Muscle layer of duodenum (tissue), 2 donors: ENCODE data around the gene DOCK1.

ENCODE experiments used
- H3K27ac ChIP-seq: one replicate; pipeline ENCODE4 v1.7.0; 2013; ENCODE audit warnings: mild to moderate bottlenecking, low read length
- H3K27me3 ChIP-seq: one replicate; pipeline ENCODE4 v1.7.0; 2013; ENCODE audit warnings: low read depth, mild to moderate bottlenecking, control low read depth, low read length
- H3K36me3 ChIP-seq, 2 donors: one replicate each; pipeline ENCODE4 v1.7.0; 2013; ENCODE audit warnings: low read length in 2 of 2, control low read depth in 1 of 2, mild to moderate bottlenecking in 1 of 2; ENCODE audit not compliant: insufficient read depth in 2 of 2, control insufficient read depth in 1 of 2
- H3K4me1 ChIP-seq, 2 donors: one replicate each; pipeline ENCODE4 v1.7.0; 2013; ENCODE audit warnings: low read length in 2 of 2, mild to moderate bottlenecking in 2 of 2, control low read depth in 1 of 2, moderate library complexity in 1 of 2; ENCODE audit not compliant: insufficient read depth in 2 of 2, control insufficient read depth in 1 of 2
- H3K4me3 ChIP-seq, 2 donors: one replicate each; pipeline ENCODE4 v1.7.0; 2013; ENCODE audit warnings: low read length in 2 of 2, low read depth in 1 of 2, mild to moderate bottlenecking in 1 of 2
- H3K9me3 ChIP-seq, 2 donors: one replicate each; pipeline ENCODE4 v1.7.0; 2013; ENCODE audit warnings: low read length in 2 of 2, control low read depth in 1 of 2, mild to moderate bottlenecking in 1 of 2; ENCODE audit not compliant: control insufficient read depth in 1 of 2
- donor health status: healthy.

DOCK1 gene

DNA sequence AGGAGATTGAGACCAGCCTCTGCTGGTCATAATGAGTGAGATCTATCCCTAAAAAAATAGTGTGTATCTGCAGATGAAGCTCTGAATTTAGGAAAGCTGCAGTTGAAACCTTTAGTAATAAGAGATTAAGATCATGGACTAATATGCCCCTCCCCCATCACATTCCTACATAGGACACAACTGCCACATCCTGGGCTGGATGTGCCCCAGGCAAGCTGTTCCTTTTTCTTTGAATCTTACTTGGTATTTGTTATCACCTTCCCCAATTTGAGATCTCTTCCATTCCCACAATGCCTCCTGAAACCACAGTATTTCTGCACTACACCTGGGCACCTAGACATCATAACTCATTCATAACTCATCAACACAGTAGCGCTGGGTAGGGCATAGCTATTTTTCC, 74.1 kb downstream of the DOCK1 start:
- H3K9me3 ChIP-seq: no peaks in the 10 kb centered on the region
- no peak overlapping the region for H3K27ac ChIP-seq
- H3K27me3 ChIP-seq: no peaks in the 10 kb centered on the region
- no peaks in the 10 kb centered on the region for H3K4me1 ChIP-seq
- peaks cover 4 to 25% of the 10 kb centered on the region in 2 donors for H3K36me3 ChIP-seq
- no peak overlapping the region for H3K4me3 ChIP-seq

- H3K36me3 ChIP-seq: peaks cover 14 to 55% of the 10 kb centered on the region in 2 donors
- no peaks in the 10 kb centered on the region for H3K4me1 ChIP-seq
- no peak overlapping the region for H3K27ac ChIP-seq
- no peak overlapping the region for H3K4me3 ChIP-seq
- no peaks in the 10 kb centered on the region for H3K27me3 ChIP-seq
- no peaks in the 10 kb centered on the region for H3K9me3 ChIP-seq
Measured at GRCh38 chr10:126993208-126993607, 88.0 kb downstream of the DOCK1 start.

GRCh38 chr10:126997801-126998590, 92.8 kb downstream of the DOCK1 start:
- Histone ChIP-seq H3K4me3 (no peak overlapping the region), H3K27me3 (no peaks in the 10 kb centered on the region), H3K9me3 (no peaks in the 10 kb centered on the region), H3K36me3 (peaks cover 19 to 52% of the 10 kb centered on the region in 2 donors), H3K4me1 (no peaks in the 10 kb centered on the region), H3K27ac (no peak overlapping the region)

GRCh38 chr10:127000598-127000997, 95.4 kb downstream of the DOCK1 start:
- Histone ChIP-seq H3K4me1 (no peaks in the 10 kb centered on the region), H3K27me3 (no peaks in the 10 kb centered on the region), H3K36me3 (peaks cover 23 to 50% of the 10 kb centered on the region in 2 donors), H3K9me3 (no peaks in the 10 kb centered on the region), H3K27ac (no peak overlapping the region), H3K4me3 (no peak overlapping the region)

DNA sequence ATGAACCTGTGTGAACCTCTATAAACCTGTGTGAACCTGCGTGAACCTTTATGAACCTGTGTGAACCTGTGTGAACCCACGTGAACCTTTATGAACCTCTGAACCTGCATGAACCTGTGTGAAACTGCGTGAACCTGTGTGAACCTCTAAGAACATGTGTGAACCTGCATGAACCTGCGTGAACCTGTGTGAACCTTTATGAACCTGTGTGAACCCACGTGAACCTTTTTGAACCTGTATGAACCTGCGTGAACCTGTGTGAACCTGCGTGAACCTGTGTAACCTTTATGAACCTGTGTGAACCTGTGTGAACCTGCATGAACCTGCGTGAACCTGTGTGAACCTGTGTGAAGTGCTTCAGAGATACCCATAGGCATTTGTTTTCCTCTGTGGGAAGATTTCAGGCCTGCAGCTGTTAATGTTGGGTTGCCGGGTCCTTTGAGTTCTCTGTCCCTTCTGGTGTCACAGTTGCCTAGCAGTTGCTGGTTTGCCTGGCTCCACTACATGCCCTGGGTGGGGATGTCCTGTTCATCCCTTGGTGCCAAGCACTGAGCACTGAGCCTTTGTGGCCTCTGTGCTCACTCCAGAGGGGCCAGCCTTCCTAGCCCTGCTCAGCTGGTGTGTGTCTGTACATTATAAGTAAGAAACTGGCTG, 97.9 kb downstream of the DOCK1 start:
- H3K36me3 ChIP-seq: peaks cover 25 to 34% of the 10 kb centered on the region in 2 donors
- no peaks in the 10 kb centered on the region for H3K4me1 ChIP-seq
- no peak overlapping the region for H3K27ac ChIP-seq

GRCh38 chr10:127006453-127006852, 101.2 kb downstream of the DOCK1 start:
- no peak overlapping the region for H3K27ac ChIP-seq
- H3K36me3 ChIP-seq: peaks cover 16 to 30% of the 10 kb centered on the region in 2 donors
- no peak overlapping the region for H3K4me3 ChIP-seq
- H3K27me3 ChIP-seq: no peaks in the 10 kb centered on the region
- H3K9me3 ChIP-seq: no peaks in the 10 kb centered on the region
- H3K4me1 ChIP-seq: no peaks in the 10 kb centered on the region

More for the DNA sequence above, 97.9 kb downstream of the DOCK1 start:
- Histone ChIP-seq H3K4me3 (no peak overlapping the region), H3K27me3 (no peaks in the 10 kb centered on the region), H3K9me3 (no peaks in the 10 kb centered on the region)

- no peaks in the 10 kb centered on the region for H3K27me3 ChIP-seq
- peaks cover 11 to 18% of the 10 kb centered on the region in 2 donors for H3K4me1 ChIP-seq
- no peaks in the 10 kb centered on the region for H3K9me3 ChIP-seq
- H3K4me3 ChIP-seq: no peak overlapping the region
- H3K36me3 ChIP-seq: peaks cover 10 to 15% of the 10 kb centered on the region in 2 donors
- H3K27ac ChIP-seq: no peak overlapping the region
Measured at GRCh38 chr10:127009366-127009765, 104.1 kb downstream of the DOCK1 start.

DNA sequence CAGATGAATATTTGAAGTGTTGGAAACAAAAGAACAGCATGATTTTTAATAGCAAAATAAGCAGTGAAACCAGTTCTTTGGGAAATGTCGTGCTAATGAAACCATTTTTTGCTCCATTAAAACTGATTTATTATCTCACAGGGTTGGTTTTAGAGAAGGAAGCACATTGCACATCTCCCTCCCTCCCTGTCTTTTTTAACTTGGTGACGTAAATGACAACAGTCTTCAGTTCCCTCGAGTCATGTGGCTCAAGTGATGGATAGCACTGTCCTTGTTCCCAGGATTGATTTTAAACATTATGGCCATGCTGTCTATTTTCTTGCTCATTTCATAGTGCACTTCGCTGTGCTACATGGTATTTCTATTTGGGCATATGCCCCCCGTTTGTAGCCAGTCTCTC, 105.9 kb downstream of the DOCK1 start:
- peaks cover 10 to 19% of the 10 kb centered on the region in 2 donors for H3K36me3 ChIP-seq
- H3K9me3 ChIP-seq: no peaks in the 10 kb centered on the region

GRCh38 chr10:127012071-127012768, 107.0 kb downstream of the DOCK1 start:
- H3K36me3 ChIP-seq: peaks cover 4 to 19% of the 10 kb centered on the region in 2 donors
- no peaks in the 10 kb centered on the region for H3K9me3 ChIP-seq
- H3K4me1 ChIP-seq: peaks cover 11 to 18% of the 10 kb centered on the region in 2 donors
- H3K27me3 ChIP-seq: no peaks in the 10 kb centered on the region
- no peak overlapping the region for H3K4me3 ChIP-seq
- no peak overlapping the region for H3K27ac ChIP-seq

More for the DNA sequence above, 105.9 kb downstream of the DOCK1 start:
- H3K27me3 ChIP-seq: no peaks in the 10 kb centered on the region
- no peak overlapping the region for H3K27ac ChIP-seq
- no peak overlapping the region for H3K4me3 ChIP-seq
- peaks cover 11 to 18% of the 10 kb centered on the region in 2 donors for H3K4me1 ChIP-seq

DNA sequence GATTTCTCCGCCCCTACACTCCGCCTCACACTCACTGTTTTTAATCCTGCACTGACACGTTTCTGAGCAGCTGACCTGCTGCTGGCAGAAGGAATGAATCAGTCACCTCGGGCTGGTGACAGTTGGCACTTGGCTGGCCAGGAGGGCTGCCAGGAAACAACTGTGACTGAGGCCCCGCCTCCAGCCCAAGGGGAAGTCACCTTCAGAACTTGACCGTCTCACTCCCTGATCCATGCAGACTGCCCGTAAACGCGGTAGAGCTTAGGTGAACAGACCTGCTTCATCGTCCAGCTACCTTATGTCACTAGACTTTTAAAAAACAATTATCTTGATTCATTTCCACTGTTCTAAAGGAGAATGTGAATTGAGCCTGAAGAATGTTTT, 107.5 kb downstream of the DOCK1 start:
- Histone ChIP-seq H3K9me3 (no peaks in the 10 kb centered on the region), H3K4me1 (peaks cover 11 to 18% of the 10 kb centered on the region in 2 donors), H3K36me3 (peaks cover 4 to 19% of the 10 kb centered on the region in 2 donors), H3K27ac (peak overlapping the region; percentile 86), H3K4me3 (peak overlapping the region in 1 of 2 donors; percentile 38), H3K27me3 (no peaks in the 10 kb centered on the region)

DNA sequence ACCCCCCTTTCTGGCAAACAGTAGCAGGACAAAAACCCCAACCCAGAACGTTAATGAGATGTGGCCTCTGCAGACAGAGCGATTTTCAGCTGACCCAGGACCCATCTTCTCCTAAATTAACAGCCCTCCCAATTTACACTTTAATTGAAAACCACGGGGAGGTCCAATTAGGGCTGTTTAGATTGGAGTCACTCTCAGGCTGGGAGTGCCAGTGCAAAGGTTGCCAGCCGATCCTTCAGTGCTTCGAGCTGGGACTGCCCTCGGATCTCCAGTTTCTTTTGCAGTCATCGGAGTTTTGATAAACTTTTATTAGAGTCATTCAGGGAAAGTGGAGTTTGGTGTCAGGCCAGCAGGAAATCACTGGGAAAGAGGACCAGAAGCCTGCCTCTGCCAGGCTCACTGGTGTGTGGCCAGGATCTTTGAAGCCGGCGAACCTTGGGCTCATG, 108.0 kb downstream of the DOCK1 start:
- peaks cover 11 to 18% of the 10 kb centered on the region in 2 donors for H3K4me1 ChIP-seq
- no peaks in the 10 kb centered on the region for H3K27me3 ChIP-seq
- H3K9me3 ChIP-seq: no peaks in the 10 kb centered on the region
- peaks cover 4 to 19% of the 10 kb centered on the region in 2 donors for H3K36me3 ChIP-seq
- peak overlapping the region in 1 of 2 donors; percentile 38 for H3K4me3 ChIP-seq
- peak overlapping the region; percentile 86 for H3K27ac ChIP-seq
